Breast epithelium (tissue), 3 donors: Measurements from ENCODE around the gene SORT1.

Experiments
- CTCF ChIP-seq, 3 donors: fragments of 450-650 bp; IDR thresholded peaks; one replicate each; pipeline ENCODE4 v1.5.1; 2016 to 2017; ENCODE audit warnings: antibody characterized with exemption in 3 of 3, mild to moderate bottlenecking in 3 of 3, moderate library complexity in 3 of 3
- POLR2AphosphoS5 ChIP-seq, 3 donors: sonication (generic); formaldehyde crosslinking; IDR thresholded peaks; one replicate each; pipeline ENCODE4 v1.6.1; 2017; ENCODE audit warnings: antibody characterized with exemption in 3 of 3

DNA sequence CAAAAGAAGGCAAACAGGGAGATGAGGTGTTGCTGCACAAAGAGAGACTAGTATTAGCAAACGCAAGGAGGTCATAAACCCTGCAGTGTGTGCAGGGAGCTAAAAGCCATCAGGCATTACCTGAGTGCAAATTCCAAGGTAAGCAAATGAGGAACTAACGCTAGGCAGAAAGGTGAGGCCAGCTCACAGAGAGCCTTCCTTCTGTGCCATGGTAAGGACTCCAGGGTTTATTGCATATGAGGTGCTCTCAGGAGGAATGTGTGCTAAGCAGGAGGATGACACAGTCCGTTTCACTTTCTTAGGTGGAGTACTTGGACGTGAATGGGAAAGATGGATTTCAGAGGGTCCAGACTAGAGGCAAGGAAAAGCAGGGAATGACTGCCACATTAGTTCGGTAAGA, 46.3 kb downstream of the SORT1 start:
- TF ChIP-seq CTCF (IDR thresholded peaks at IDR 0.05) (no peak), POLR2AphosphoS5 (IDR thresholded peaks at IDR 0.05) (no peak)
